ENCODE results near the gene CD2BP2. TPM values are rescaled to one million over a fixed set of nuclear protein-coding genes. Genes with fewer than 3 reads are reported as not detected.
"Not testable (repeated sequence)": the region's sequence is repeated elsewhere in the genome, so short reads cannot be mapped to it uniquely, and the experiment has no call there.

Gene CD2BP2
- polyA plus RNA-seq, 1 donor (not counting 4 experiments of a cell fraction or from before 2014, with no cell fraction given) = 49.5 TPM

DNA sequence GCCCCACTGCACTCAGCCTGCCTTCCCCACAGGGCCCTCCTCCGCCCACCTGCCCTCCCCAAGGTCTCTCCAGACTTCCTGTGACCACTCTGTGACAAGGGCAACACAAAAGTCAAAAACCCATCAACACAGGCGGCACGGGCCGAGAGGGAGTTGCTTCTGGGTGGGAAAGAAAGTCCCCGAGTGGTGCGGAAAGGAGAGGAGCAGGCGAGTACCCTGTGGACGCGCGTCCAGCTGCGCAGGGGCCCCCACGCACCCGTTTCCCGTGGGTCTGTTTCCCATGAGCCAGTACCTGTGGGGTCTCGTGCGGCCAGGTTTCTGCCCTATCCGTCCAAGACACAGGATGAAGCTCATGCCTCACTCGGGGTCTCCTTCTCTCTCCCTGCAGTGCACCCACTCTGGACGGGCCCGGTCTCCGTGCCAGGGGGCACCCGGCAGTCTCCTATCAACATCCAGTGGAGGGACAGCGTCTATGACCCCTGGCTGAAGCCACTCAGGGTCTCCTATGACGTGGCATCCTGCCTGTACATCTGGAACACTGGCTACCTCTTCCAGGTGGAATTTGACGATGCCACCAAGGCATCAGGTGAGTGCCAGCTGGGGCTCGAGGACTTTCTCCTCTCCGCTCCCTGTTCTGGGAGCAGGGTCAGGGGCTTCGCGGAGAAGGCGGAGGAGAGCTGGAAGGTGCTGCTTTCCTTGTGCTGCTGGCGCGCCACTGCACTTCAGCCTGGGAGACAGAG is 12.2 kb downstream of the CD2BP2 start:
- H2AFZ ChIP-seq (ENCODE audit: control insufficient read depth, low read length) = no peak overlapping the region
- dilution Hi-C loops (cut with MboI; ENCODE audit: extremely low pct_ligation_motif_present, low sequenced_read_pairs) = no loop called here
- H4K20me1 ChIP-seq (ENCODE audit: control insufficient read depth, extremely low read depth, insufficient read depth, low read length) = no peaks in the 10 kb centered on the region
- TF ChIP-seq EZH2 (IDR thresholded peaks at IDR 0.05; ENCODE audit: low read length) = no peak
- TF ChIP-seq, protein P1, sequence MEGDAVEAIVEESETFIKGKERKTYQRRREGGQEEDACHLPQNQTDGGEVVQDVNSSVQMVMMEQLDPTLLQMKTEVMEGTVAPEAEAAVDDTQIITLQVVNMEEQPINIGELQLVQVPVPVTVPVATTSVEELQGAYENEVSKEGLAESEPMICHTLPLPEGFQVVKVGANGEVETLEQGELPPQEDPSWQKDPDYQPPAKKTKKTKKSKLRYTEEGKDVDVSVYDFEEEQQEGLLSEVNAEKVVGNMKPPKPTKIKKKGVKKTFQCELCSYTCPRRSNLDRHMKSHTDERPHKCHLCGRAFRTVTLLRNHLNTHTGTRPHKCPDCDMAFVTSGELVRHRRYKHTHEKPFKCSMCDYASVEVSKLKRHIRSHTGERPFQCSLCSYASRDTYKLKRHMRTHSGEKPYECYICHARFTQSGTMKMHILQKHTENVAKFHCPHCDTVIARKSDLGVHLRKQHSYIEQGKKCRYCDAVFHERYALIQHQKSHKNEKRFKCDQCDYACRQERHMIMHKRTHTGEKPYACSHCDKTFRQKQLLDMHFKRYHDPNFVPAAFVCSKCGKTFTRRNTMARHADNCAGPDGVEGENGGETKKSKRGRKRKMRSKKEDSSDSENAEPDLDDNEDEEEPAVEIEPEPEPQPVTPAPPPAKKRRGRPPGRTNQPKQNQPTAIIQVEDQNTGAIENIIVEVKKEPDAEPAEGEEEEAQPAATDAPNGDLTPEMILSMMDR (optimal IDR thresholded peaks at IDR 0.05 in 1 of 3, IDR thresholded peaks at IDR 0.05 in 1 of 3, conservative IDR thresholded peaks at IDR 0.05 in 1 of 3; ENCODE audit: extremely low read depth in 1 of 3, insufficient read depth in 2 of 3, low read length in 3 of 3) = no peak
- FAIRE-seq = no peak
- H3K4me1 ChIP-seq (ENCODE audit: control insufficient read depth, extremely low read depth, insufficient read depth, low read length) = no peaks in the 10 kb centered on the region
- no peaks in the 10 kb centered on the region for H3K27me3 ChIP-seq (ENCODE audit: control insufficient read depth, extremely low read depth, insufficient read depth, low read length)
- H3K4me2 ChIP-seq (ENCODE audit: control insufficient read depth, extremely low read depth, insufficient read depth, low read depth, low read length) = no peak overlapping the region
- no peaks in the 10 kb centered on the region for H3K36me3 ChIP-seq (ENCODE audit: control insufficient read depth in 2 of 2, extremely low read depth in 1 of 2, insufficient read depth in 2 of 2, low read length in 2 of 2)
- no peaks in the 10 kb centered on the region for H3K79me2 ChIP-seq (ENCODE audit: control insufficient read depth, insufficient read depth, low read length)
- no peak overlapping the region for H3K4me3 ChIP-seq (ENCODE audit: control insufficient read depth in 2 of 3, extremely low read depth in 1 of 3, insufficient read depth in 2 of 3, low read depth in 1 of 3, low read length in 3 of 3)
- H3K9me3 ChIP-seq (ENCODE audit: control insufficient read depth, low read depth, low read length) = no peaks in the 10 kb centered on the region
- H3K9me1 ChIP-seq (ENCODE audit: control insufficient read depth, extremely low read depth, insufficient read depth, low read length) = no peaks in the 10 kb centered on the region
- H3K9ac ChIP-seq (ENCODE audit: control insufficient read depth, extremely low read depth, insufficient read depth, low read length) = no peak overlapping the region
- H3K27ac ChIP-seq (ENCODE audit: control insufficient read depth, insufficient read depth, low read length) = no peak overlapping the region
- no peak for DNase-seq (ENCODE audit: low read depth, low spot score)

DNA sequence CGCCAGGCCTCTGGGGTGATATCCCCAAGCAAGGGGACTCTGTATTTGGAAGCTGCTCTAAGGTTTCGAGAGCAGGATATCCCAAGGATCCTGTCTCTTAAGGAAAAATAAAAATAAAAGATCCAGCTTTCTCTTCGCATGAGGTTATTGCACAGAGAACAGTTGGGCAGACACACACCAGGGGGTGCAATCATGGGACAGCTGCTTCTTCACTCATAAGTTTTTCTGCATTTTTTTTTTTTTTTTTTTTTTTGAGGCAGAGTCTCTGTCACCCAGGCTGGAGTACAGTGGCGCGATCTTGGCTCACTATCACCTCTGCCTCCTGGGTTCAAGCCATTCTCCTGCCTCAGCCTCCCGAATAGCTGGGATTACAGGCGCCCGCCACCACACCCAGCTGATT is 13.1 kb downstream of the CD2BP2 start:
- H3K79me2 ChIP-seq (ENCODE audit: control insufficient read depth, insufficient read depth, low read length); dilution Hi-C loops (cut with MboI; ENCODE audit: extremely low pct_ligation_motif_present, low sequenced_read_pairs); H3K9ac ChIP-seq (ENCODE audit: control insufficient read depth, extremely low read depth, insufficient read depth, low read length); FAIRE-seq; H4K20me1 ChIP-seq (ENCODE audit: control insufficient read depth, extremely low read depth, insufficient read depth, low read length); H3K36me3 ChIP-seq (ENCODE audit: control insufficient read depth in 2 of 2, extremely low read depth in 1 of 2, insufficient read depth in 2 of 2, low read length in 2 of 2); H3K9me3 ChIP-seq (ENCODE audit: control insufficient read depth, low read depth, low read length); DNase-seq (ENCODE audit: low read depth, low spot score); H3K4me2 ChIP-seq (ENCODE audit: control insufficient read depth, extremely low read depth, insufficient read depth, low read depth, low read length); H3K4me3 ChIP-seq (ENCODE audit: control insufficient read depth in 2 of 3, extremely low read depth in 1 of 3, insufficient read depth in 2 of 3, low read depth in 1 of 3, low read length in 3 of 3); H3K27me3 ChIP-seq (ENCODE audit: control insufficient read depth, extremely low read depth, insufficient read depth, low read length); H3K4me1 ChIP-seq (ENCODE audit: control insufficient read depth, extremely low read depth, insufficient read depth, low read length); H3K9me1 ChIP-seq (ENCODE audit: control insufficient read depth, extremely low read depth, insufficient read depth, low read length); H2AFZ ChIP-seq (ENCODE audit: control insufficient read depth, low read length); H3K27ac ChIP-seq (ENCODE audit: control insufficient read depth, insufficient read depth, low read length): not testable (repeated sequence)

DNA sequence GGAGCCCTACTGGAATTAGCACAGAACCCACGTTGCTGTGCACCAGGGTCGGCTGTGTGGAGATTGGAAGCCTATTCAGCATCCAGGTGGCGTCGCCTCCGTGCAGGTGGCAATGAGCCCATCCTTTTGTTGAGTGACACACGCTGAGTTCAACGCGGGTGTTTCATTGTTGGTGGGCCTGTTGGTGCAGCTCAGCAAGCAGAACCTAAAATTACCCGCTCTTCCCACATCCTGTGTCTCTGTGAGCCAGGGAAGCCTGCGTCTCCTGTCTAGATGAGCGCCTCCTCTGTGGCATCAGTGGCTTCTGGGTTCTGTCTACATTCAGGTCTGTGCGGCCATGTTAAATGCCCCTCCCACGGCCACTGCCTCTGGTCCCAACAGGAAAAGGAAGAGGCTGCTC is 14.5 kb downstream of the CD2BP2 start:
- Histone ChIP-seq H3K27ac (ENCODE audit: control insufficient read depth, insufficient read depth, low read length) (no peak overlapping the region), H3K36me3 (ENCODE audit: control insufficient read depth in 2 of 2, extremely low read depth in 1 of 2, insufficient read depth in 2 of 2, low read length in 2 of 2) (no peaks in the 10 kb centered on the region), H2AFZ (ENCODE audit: control insufficient read depth, low read length) (no peak overlapping the region), H3K4me2 (ENCODE audit: control insufficient read depth, extremely low read depth, insufficient read depth, low read depth, low read length) (no peak overlapping the region), H3K9ac (ENCODE audit: control insufficient read depth, extremely low read depth, insufficient read depth, low read length) (no peak overlapping the region), H4K20me1 (ENCODE audit: control insufficient read depth, extremely low read depth, insufficient read depth, low read length) (no peaks in the 10 kb centered on the region), H3K4me1 (ENCODE audit: control insufficient read depth, extremely low read depth, insufficient read depth, low read length) (peaks cover 3% of the 10 kb centered on the region), H3K9me1 (ENCODE audit: control insufficient read depth, extremely low read depth, insufficient read depth, low read length) (peaks cover 2% of the 10 kb centered on the region), H3K4me3 (ENCODE audit: control insufficient read depth in 2 of 3, extremely low read depth in 1 of 3, insufficient read depth in 2 of 3, low read depth in 1 of 3, low read length in 3 of 3) (no peak overlapping the region), H3K79me2 (ENCODE audit: control insufficient read depth, insufficient read depth, low read length) (no peaks in the 10 kb centered on the region), H3K27me3 (ENCODE audit: control insufficient read depth, extremely low read depth, insufficient read depth, low read length) (no peaks in the 10 kb centered on the region), H3K9me3 (ENCODE audit: control insufficient read depth, low read depth, low read length) (no peaks in the 10 kb centered on the region)
- TF ChIP-seq EZH2 (IDR thresholded peaks at IDR 0.05; ENCODE audit: low read length) = no peak
- TF ChIP-seq, protein P1 (optimal IDR thresholded peaks at IDR 0.05 in 1 of 3, IDR thresholded peaks at IDR 0.05 in 1 of 3, conservative IDR thresholded peaks at IDR 0.05 in 1 of 3; ENCODE audit: extremely low read depth in 1 of 3, insufficient read depth in 2 of 3, low read length in 3 of 3) = no peak
- DNase-seq (ENCODE audit: low read depth, low spot score) = no peak
- no peak for FAIRE-seq
- dilution Hi-C loops (cut with MboI; ENCODE audit: extremely low pct_ligation_motif_present, low sequenced_read_pairs) = no loop called here

DNA sequence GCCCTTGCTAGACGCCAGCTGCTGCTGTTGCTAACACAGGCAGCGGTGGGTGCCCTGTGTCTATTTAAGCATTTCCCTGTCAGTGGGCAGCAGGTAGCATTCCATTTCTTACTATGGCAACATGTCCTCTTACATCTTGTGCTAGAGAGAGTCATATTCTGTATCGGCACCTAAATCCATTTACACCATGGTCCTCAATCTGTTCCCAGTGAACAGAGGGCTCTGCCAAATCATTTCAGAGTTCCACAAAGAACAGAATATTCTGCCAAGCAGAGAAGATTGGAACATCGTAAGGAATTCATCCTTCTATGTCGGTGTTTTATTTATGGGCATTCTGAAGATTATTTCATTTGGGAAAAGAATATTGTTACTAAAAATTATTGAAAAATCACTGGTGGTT is 16.4 kb downstream of the CD2BP2 start:
- FAIRE-seq; H3K4me1 ChIP-seq (ENCODE audit: control insufficient read depth, extremely low read depth, insufficient read depth, low read length); H4K20me1 ChIP-seq (ENCODE audit: control insufficient read depth, extremely low read depth, insufficient read depth, low read length); H3K79me2 ChIP-seq (ENCODE audit: control insufficient read depth, insufficient read depth, low read length); H3K27me3 ChIP-seq (ENCODE audit: control insufficient read depth, extremely low read depth, insufficient read depth, low read length); H2AFZ ChIP-seq (ENCODE audit: control insufficient read depth, low read length); dilution Hi-C loops (cut with MboI; ENCODE audit: extremely low pct_ligation_motif_present, low sequenced_read_pairs); H3K9me1 ChIP-seq (ENCODE audit: control insufficient read depth, extremely low read depth, insufficient read depth, low read length); H3K9me3 ChIP-seq (ENCODE audit: control insufficient read depth, low read depth, low read length); H3K36me3 ChIP-seq (ENCODE audit: control insufficient read depth in 2 of 2, extremely low read depth in 1 of 2, insufficient read depth in 2 of 2, low read length in 2 of 2); H3K27ac ChIP-seq (ENCODE audit: control insufficient read depth, insufficient read depth, low read length); H3K9ac ChIP-seq (ENCODE audit: control insufficient read depth, extremely low read depth, insufficient read depth, low read length); H3K4me2 ChIP-seq (ENCODE audit: control insufficient read depth, extremely low read depth, insufficient read depth, low read depth, low read length); DNase-seq (ENCODE audit: low read depth, low spot score); H3K4me3 ChIP-seq (ENCODE audit: control insufficient read depth in 2 of 3, extremely low read depth in 1 of 3, insufficient read depth in 2 of 3, low read depth in 1 of 3, low read length in 3 of 3): not testable (repeated sequence)

Data from keratinocyte (primary cell).